Loucy (cell line): ENCODE data around the gene R3HDML.

Source experiments
- CTCF ChIP-seq: fragments of 200-600 bp; sonication (generic); conservative IDR thresholded peaks from 2 replicates; pipeline ENCODE4 v1.5.1; 2014; ENCODE audit warnings: mild to moderate bottlenecking, antibody characterized with exemption, low read length
- EZH2phosphoT487 ChIP-seq: fragments of 200-600 bp; IDR thresholded peaks from 2 replicates; pipeline ENCODE4 v1.6.1; 2018; ENCODE audit warnings: antibody characterized with exemption, mild to moderate bottlenecking, moderate library complexity, borderline replicate concordance

GRCh38 chr20:44355498-44356352 is 18.9 kb downstream of the R3HDML start, which contains the start of gene HNF4A:
- TF ChIP-seq EZH2phosphoT487 (no peak), CTCF (no peak)
